Measurements from ENCODE around the gene MPHOSPH9.

Gene MPHOSPH9

GRCh38 chr12:123171967-123172366, 61.0 kb downstream of the MPHOSPH9 start:
- Histone ChIP-seq H3K4me1 (ENCODE audit: control insufficient read depth in 5 of 5, insufficient read depth in 5 of 5, low read length in 5 of 5) (no peaks in the 10 kb centered on the region), H3K9me3 (ENCODE audit: control insufficient read depth in 5 of 5, low read length in 5 of 5) (no peaks in the 10 kb centered on the region), H3K36me3 (ENCODE audit: control insufficient read depth in 5 of 5, insufficient read depth in 5 of 5, low read length in 5 of 5) (peaks cover 2 to 11% (median 9%) of the 10 kb centered on the region in 5 donors), H3K9ac (ENCODE audit: low read length in 5 of 5) (no peak overlapping the region), H3K27ac (ENCODE audit: low read depth, low read length) (no peak overlapping the region), H3K27me3 (ENCODE audit: control insufficient read depth in 5 of 5, insufficient read depth in 4 of 5, low read length in 5 of 5) (no peaks in the 10 kb centered on the region), H3K4me3 (ENCODE audit: low read depth in 1 of 5, low read length in 5 of 5) (no peak overlapping the region)

DNA sequence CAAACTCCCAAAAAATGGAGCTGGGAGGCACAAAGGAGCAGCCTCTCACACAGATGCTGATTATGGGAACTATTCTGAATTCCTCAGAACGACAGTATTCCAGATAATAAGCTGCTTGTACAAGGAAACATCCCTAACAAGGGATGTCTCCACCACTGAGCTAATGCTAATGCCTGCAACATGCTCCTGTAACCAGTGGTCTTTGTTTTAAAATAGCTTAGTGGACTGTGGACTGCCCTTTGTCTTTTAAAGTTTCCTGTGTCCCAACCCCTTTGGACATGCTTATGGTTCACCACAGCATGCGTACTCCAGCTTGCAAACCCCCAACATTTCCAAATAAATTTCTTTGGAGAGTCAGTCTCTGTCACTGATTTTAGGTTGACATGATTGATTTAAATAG, 65.6 kb downstream of the MPHOSPH9 start:
- no peak overlapping the region for H3K27ac ChIP-seq (ENCODE audit: low read depth, low read length)
- no peaks in the 10 kb centered on the region for H3K4me1 ChIP-seq (ENCODE audit: control insufficient read depth in 5 of 5, insufficient read depth in 5 of 5, low read length in 5 of 5)
- H3K9ac ChIP-seq (ENCODE audit: low read length in 5 of 5) = no peak overlapping the region
- H3K27me3 ChIP-seq (ENCODE audit: control insufficient read depth in 5 of 5, insufficient read depth in 4 of 5, low read length in 5 of 5) = no peaks in the 10 kb centered on the region
- H3K9me3 ChIP-seq (ENCODE audit: control insufficient read depth in 5 of 5, low read length in 5 of 5) = no peaks in the 10 kb centered on the region
- H3K36me3 ChIP-seq (ENCODE audit: control insufficient read depth in 5 of 5, insufficient read depth in 5 of 5, low read length in 5 of 5) = peaks cover 11 to 23% (median 20%) of the 10 kb centered on the region in 5 donors
- no peak overlapping the region for H3K4me3 ChIP-seq (ENCODE audit: low read depth in 1 of 5, low read length in 5 of 5)

DNA sequence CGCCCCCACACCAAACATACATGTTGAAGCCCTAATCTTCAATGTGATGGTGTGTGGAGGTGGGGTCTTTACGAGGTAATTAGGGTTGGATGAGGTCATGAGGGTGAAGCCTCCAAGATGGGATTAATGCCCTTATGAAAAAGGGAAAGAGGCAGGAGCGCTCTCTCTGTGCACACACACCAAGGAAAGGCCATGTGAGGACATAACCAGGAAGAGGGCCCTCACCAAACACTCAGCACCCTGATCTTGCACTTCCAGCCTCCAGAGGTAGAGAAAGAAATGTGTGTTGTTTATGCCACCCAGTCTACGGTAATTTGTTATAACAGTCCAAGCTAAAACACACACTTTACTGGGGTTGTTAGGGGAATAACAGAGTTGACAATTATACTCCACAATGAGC, 67.4 kb downstream of the MPHOSPH9 start:
- Histone ChIP-seq H3K4me3 (ENCODE audit: low read depth in 1 of 5, low read length in 5 of 5) (no peak overlapping the region), H3K4me1 (ENCODE audit: control insufficient read depth in 5 of 5, insufficient read depth in 5 of 5, low read length in 5 of 5) (no peaks in the 10 kb centered on the region)

DNA sequence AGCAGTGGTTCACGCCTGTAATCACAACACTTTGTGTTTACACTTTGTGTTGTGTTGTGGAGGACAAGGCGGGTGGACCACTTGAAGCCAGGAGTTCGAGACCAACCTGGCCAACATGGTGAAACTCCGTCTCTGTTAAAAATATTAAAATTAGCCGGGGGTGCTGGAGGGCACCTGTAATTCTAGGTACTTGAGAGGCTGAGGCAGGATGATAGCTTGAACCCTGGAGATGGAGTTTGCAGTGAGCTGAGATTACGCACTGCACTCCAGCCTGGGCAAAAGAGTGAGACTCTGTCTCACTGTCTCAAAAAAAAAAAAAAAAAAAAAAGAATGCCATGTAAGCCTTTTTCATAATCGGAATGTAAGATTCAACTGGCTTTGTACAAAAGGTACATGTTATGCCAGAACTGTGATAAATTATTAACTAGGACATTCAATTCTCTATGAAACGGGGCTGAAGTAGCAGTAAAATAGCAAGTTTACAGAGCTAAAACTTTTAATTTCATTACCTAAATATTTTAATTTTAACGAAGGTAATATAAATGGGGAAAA, 68.2 kb downstream of the MPHOSPH9 start:
- Histone ChIP-seq H3K36me3 (ENCODE audit: control insufficient read depth in 5 of 5, insufficient read depth in 5 of 5, low read length in 5 of 5) (peaks cover 11 to 24% (median 18%) of the 10 kb centered on the region in 5 donors), H3K4me1 (ENCODE audit: control insufficient read depth in 5 of 5, insufficient read depth in 5 of 5, low read length in 5 of 5) (no peaks in the 10 kb centered on the region), H3K9ac (ENCODE audit: low read length in 5 of 5) (no peak overlapping the region), H3K27me3 (ENCODE audit: control insufficient read depth in 5 of 5, insufficient read depth in 4 of 5, low read length in 5 of 5) (no peaks in the 10 kb centered on the region), H3K27ac (ENCODE audit: low read depth, low read length) (no peak overlapping the region), H3K4me3 (ENCODE audit: low read depth in 1 of 5, low read length in 5 of 5) (no peak overlapping the region), H3K9me3 (ENCODE audit: control insufficient read depth in 5 of 5, low read length in 5 of 5) (no peaks in the 10 kb centered on the region)

More for the DNA sequence above, 67.4 kb downstream of the MPHOSPH9 start:
- no peaks in the 10 kb centered on the region for H3K9me3 ChIP-seq (ENCODE audit: control insufficient read depth in 5 of 5, low read length in 5 of 5)
- no peak overlapping the region for H3K27ac ChIP-seq (ENCODE audit: low read depth, low read length)
- H3K9ac ChIP-seq (ENCODE audit: low read length in 5 of 5) = no peak overlapping the region
- no peaks in the 10 kb centered on the region for H3K27me3 ChIP-seq (ENCODE audit: control insufficient read depth in 5 of 5, insufficient read depth in 4 of 5, low read length in 5 of 5)
- H3K36me3 ChIP-seq (ENCODE audit: control insufficient read depth in 5 of 5, insufficient read depth in 5 of 5, low read length in 5 of 5) = peaks cover 11 to 24% (median 16%) of the 10 kb centered on the region in 5 donors

GRCh38 chr12:123164222-123164621, 68.7 kb downstream of the MPHOSPH9 start:
- H3K9me3 ChIP-seq (ENCODE audit: control insufficient read depth in 5 of 5, low read length in 5 of 5) = no peaks in the 10 kb centered on the region
- H3K9ac ChIP-seq (ENCODE audit: low read length in 5 of 5) = no peak overlapping the region
- no peaks in the 10 kb centered on the region for H3K27me3 ChIP-seq (ENCODE audit: control insufficient read depth in 5 of 5, insufficient read depth in 4 of 5, low read length in 5 of 5)
- H3K27ac ChIP-seq (ENCODE audit: low read depth, low read length) = no peak overlapping the region
- H3K4me1 ChIP-seq (ENCODE audit: control insufficient read depth in 5 of 5, insufficient read depth in 5 of 5, low read length in 5 of 5) = no peaks in the 10 kb centered on the region
- H3K4me3 ChIP-seq (ENCODE audit: low read depth in 1 of 5, low read length in 5 of 5) = no peak overlapping the region
- H3K36me3 ChIP-seq (ENCODE audit: control insufficient read depth in 5 of 5, insufficient read depth in 5 of 5, low read length in 5 of 5) = peaks cover 11 to 24% (median 18%) of the 10 kb centered on the region in 5 donors

DNA sequence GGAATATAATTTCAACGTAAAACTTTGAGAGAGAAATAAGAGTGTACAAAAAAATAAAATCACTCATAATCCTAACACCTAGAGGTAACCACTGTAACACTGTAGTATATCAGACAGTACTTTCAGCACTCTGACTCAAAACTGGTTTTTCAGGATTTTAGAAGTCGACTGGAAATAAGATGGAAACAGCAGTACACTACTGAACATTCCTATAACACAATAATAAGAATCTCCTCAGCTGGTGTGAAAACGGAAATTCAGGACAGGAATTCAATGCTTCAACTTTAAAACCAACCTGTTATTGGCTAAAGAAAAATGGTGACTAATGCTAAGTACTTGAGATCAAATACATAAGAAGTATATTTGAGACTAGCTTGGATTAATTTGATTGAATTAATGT, 69.7 kb downstream of the MPHOSPH9 start:
- no peak overlapping the region for H3K4me3 ChIP-seq (ENCODE audit: low read depth in 1 of 5, low read length in 5 of 5)
- no peaks in the 10 kb centered on the region for H3K4me1 ChIP-seq (ENCODE audit: control insufficient read depth in 5 of 5, insufficient read depth in 5 of 5, low read length in 5 of 5)
- H3K9ac ChIP-seq (ENCODE audit: low read length in 5 of 5) = no peak overlapping the region
- H3K27ac ChIP-seq (ENCODE audit: low read depth, low read length) = no peak overlapping the region
- H3K36me3 ChIP-seq (ENCODE audit: control insufficient read depth in 5 of 5, insufficient read depth in 5 of 5, low read length in 5 of 5) = peaks cover 11 to 24% (median 18%) of the 10 kb centered on the region in 5 donors
- no peaks in the 10 kb centered on the region for H3K9me3 ChIP-seq (ENCODE audit: control insufficient read depth in 5 of 5, low read length in 5 of 5)
- no peaks in the 10 kb centered on the region for H3K27me3 ChIP-seq (ENCODE audit: control insufficient read depth in 5 of 5, insufficient read depth in 4 of 5, low read length in 5 of 5)

GRCh38 chr12:123160801-123161487, 72.0 kb downstream of the MPHOSPH9 start:
- H3K4me1 ChIP-seq (ENCODE audit: control insufficient read depth in 5 of 5, insufficient read depth in 5 of 5, low read length in 5 of 5) = no peaks in the 10 kb centered on the region
- H3K4me3 ChIP-seq (ENCODE audit: low read depth in 1 of 5, low read length in 5 of 5) = no peak overlapping the region
- H3K36me3 ChIP-seq (ENCODE audit: control insufficient read depth in 5 of 5, insufficient read depth in 5 of 5, low read length in 5 of 5) = peaks cover 8 to 17% (median 17%) of the 10 kb centered on the region in 5 donors
- no peaks in the 10 kb centered on the region for H3K27me3 ChIP-seq (ENCODE audit: control insufficient read depth in 5 of 5, insufficient read depth in 4 of 5, low read length in 5 of 5)
- H3K9ac ChIP-seq (ENCODE audit: low read length in 5 of 5) = no peak overlapping the region
- no peaks in the 10 kb centered on the region for H3K9me3 ChIP-seq (ENCODE audit: control insufficient read depth in 5 of 5, low read length in 5 of 5)
- no peak overlapping the region for H3K27ac ChIP-seq (ENCODE audit: low read depth, low read length)

- Histone ChIP-seq H3K9me3 (ENCODE audit: control insufficient read depth in 5 of 5, low read length in 5 of 5) (no peaks in the 10 kb centered on the region), H3K36me3 (ENCODE audit: control insufficient read depth in 5 of 5, insufficient read depth in 5 of 5, low read length in 5 of 5) (peaks cover 0 to 5% (median 2%) of the 10 kb centered on the region in 5 donors), H3K4me1 (ENCODE audit: control insufficient read depth in 5 of 5, insufficient read depth in 5 of 5, low read length in 5 of 5) (peaks cover 4 to 22% (median 21%) of the 10 kb centered on the region in 5 donors), H3K4me3 (ENCODE audit: low read depth in 1 of 5, low read length in 5 of 5) (no peak overlapping the region), H3K27ac (ENCODE audit: low read depth, low read length) (no peak overlapping the region), H3K27me3 (ENCODE audit: control insufficient read depth in 5 of 5, insufficient read depth in 4 of 5, low read length in 5 of 5) (no peaks in the 10 kb centered on the region), H3K9ac (ENCODE audit: low read length in 5 of 5) (no peak overlapping the region)
Measured at GRCh38 chr12:123153906-123154305, 79.0 kb downstream of the MPHOSPH9 start.

GRCh38 chr12:123152833-123153232, 80.1 kb downstream of the MPHOSPH9 start:
- no peak overlapping the region for H3K9ac ChIP-seq (ENCODE audit: low read length in 5 of 5)
- H3K9me3 ChIP-seq (ENCODE audit: control insufficient read depth in 5 of 5, low read length in 5 of 5) = no peaks in the 10 kb centered on the region
- no peak overlapping the region for H3K27ac ChIP-seq (ENCODE audit: low read depth, low read length)
- peaks cover 0 to 5% (median 2%) of the 10 kb centered on the region in 5 donors for H3K36me3 ChIP-seq (ENCODE audit: control insufficient read depth in 5 of 5, insufficient read depth in 5 of 5, low read length in 5 of 5)
- peaks cover 4 to 22% (median 21%) of the 10 kb centered on the region in 5 donors for H3K4me1 ChIP-seq (ENCODE audit: control insufficient read depth in 5 of 5, insufficient read depth in 5 of 5, low read length in 5 of 5)
- no peak overlapping the region for H3K4me3 ChIP-seq (ENCODE audit: low read depth in 1 of 5, low read length in 5 of 5)
- no peaks in the 10 kb centered on the region for H3K27me3 ChIP-seq (ENCODE audit: control insufficient read depth in 5 of 5, insufficient read depth in 4 of 5, low read length in 5 of 5)

Measured in subcutaneous abdominal adipose tissue (tissue), 5 donors.